HepG2 (cell line): ENCODE data around the gene OPRPN. TPM values are rescaled to one million over a fixed set of nuclear protein-coding genes. Genes with fewer than 3 reads are reported as not detected.
A peak's percentile ranks its signal among the peaks of the same experiment; 100 is the strongest.

Experiments
- ATAC-seq: fragments of 200-7000 bp; cut with Tn5 transposase; 3 replicates; pipeline ENCODE4 v1.9.1; 2020; ENCODE audit warnings: mild to moderate bottlenecking, moderate library complexity
- BruUV-seq: library from RNA; stranded (reverse); fragments of 400-500 nt; replicated peaks from 2 replicates; lab custom pipeline; 2021; lab: Mats Ljungman, UMichigan
- CTCF ChIA-PET: fragments of 300-600 bp; formaldehyde crosslinking; extraction: SDS; loops from one replicate; lab custom pipeline; 2021; ENCODE audit warnings: low total read pairs, inconsistent platforms, low intra/inter-chr PET ratio; lab: Yijun Ruan, JAX
- POLR2A ChIA-PET: fragments of 350-600 bp; sonication (Branson Sonifier 250); formaldehyde crosslinking; loops from one replicate; lab custom pipeline; 2020; ENCODE audit warnings: antibody characterized with exemption, inconsistent platforms; lab: Yijun Ruan, JAX
- DNase-seq: peaks from one replicate; pipeline ENCODE4 v3.0.0-alpha.2; 2015; ENCODE audit warnings: low spot score
- FAIRE-seq: peaks from 3 replicates; lab custom pipeline; 2011; peaks lifted over from hg19 to GRCh38; lab: Jason Lieb, UNC
- H2AFZ ChIP-seq: one replicate; pipeline ENCODE4 v1.6.1; 2011; ENCODE audit warnings: low read length, inconsistent platforms
- H3K27ac ChIP-seq: fragments of 300-600 bp; 3 replicates; pipeline ENCODE4 v1.8.0; 2011; ENCODE audit warnings: mixed run types, mild to moderate bottlenecking, mixed read lengths, low read length, inconsistent platforms; ENCODE audit not compliant: insufficient read depth; ENCODE audit errors: extremely low read length
- H3K27me3 ChIP-seq, 2 experiments: fragments of 200-600 bp in 1 of 2; 2 replicates in 1 of 2; 3 replicates in 1 of 2; pipeline versions ENCODE4 v1.6.0 to v1.8.0; 2011; ENCODE audit warnings: low read length in 2 of 2, mild to moderate bottlenecking in 2 of 2, moderate library complexity in 2 of 2, inconsistent platforms in 1 of 2; ENCODE audit not compliant: insufficient read depth in 2 of 2, control insufficient read depth in 1 of 2
- H3K36me3 ChIP-seq, 2 experiments: fragments of 200-600 bp in 1 of 2; replicated peaks in 1 of 2; 2 replicates in 1 of 2; 3 replicates in 1 of 2; pipeline versions ENCODE4 v1.5.1 to v1.8.0; 2011; ENCODE audit warnings: low read length in 2 of 2, inconsistent platforms in 1 of 2; ENCODE audit not compliant: insufficient read depth in 2 of 2, control insufficient read depth in 1 of 2
- H3K4me1 ChIP-seq: 2 replicates; pipeline ENCODE4 v1.5.1; 2012; ENCODE audit warnings: low read length, inconsistent platforms; ENCODE audit not compliant: insufficient read depth
- H3K4me2 ChIP-seq: 2 replicates; pipeline ENCODE4 v1.6.0; 2011; ENCODE audit warnings: low read depth, low read length, inconsistent platforms
- H3K4me3 ChIP-seq, 3 experiments: fragments of 200-600 bp in 1 of 3; sonication (generic), shearing (Covaris generic) in 1 of 3; replicated peaks in 1 of 3; 2 replicates each; pipeline ENCODE4 v1.5.1; 2011 to 2016; ENCODE audit warnings: low read length in 3 of 3, inconsistent platforms in 2 of 3, low read depth in 2 of 3, mild to moderate bottlenecking in 2 of 3, control low read depth in 1 of 3, mixed read lengths in 1 of 3; ENCODE audit not compliant: insufficient read depth in 1 of 3
- H3K79me2 ChIP-seq: one replicate; pipeline ENCODE4 v1.6.1; 2011; ENCODE audit warnings: low read length, inconsistent platforms; ENCODE audit not compliant: insufficient read depth
- H3K9ac ChIP-seq: 2 replicates; pipeline ENCODE4 v1.6.0; 2011; ENCODE audit warnings: mild to moderate bottlenecking, low read depth, low read length, inconsistent platforms; ENCODE audit not compliant: insufficient read depth
- H3K9me3 ChIP-seq: 2 replicates; pipeline ENCODE4 v1.5.1; 2012; ENCODE audit warnings: mild to moderate bottlenecking, low read length
- H4K20me1 ChIP-seq: 2 replicates; pipeline ENCODE4 v1.6.0; 2011; ENCODE audit warnings: inconsistent platforms, mild to moderate bottlenecking, low read length, moderate library complexity; ENCODE audit not compliant: insufficient read depth
- AKNA ChIP-seq: sonication (generic); formaldehyde crosslinking; IDR thresholded peaks from 2 replicates; pipeline ENCODE4 v1.4.0; 2020; ENCODE audit warnings: missing genetic modification reagents, borderline replicate concordance
- CCAR2 ChIP-seq: fragments of 200-400 bp; formaldehyde crosslinking; optimal IDR thresholded peaks from 2 replicates; pipeline ENCODE3; 2018; ENCODE audit warnings: low read depth, mild to moderate bottlenecking, low read length, moderate library complexity
- EP300 ChIP-seq, 3 experiments: sonication (generic) in 1 of 3; formaldehyde crosslinking in 1 of 3; IDR thresholded peaks; 2 replicates each; pipeline versions ENCODE4 v1.5.1 to v1.6.1; 2011 to 2020; ENCODE audit warnings: low read depth in 2 of 3, low read length in 2 of 3, borderline replicate concordance in 1 of 3, improper control_type of control experiment in 1 of 3, mild to moderate bottlenecking in 1 of 3, missing genetic modification reagents in 1 of 3, moderate library complexity in 1 of 3
- KLF16 ChIP-seq, 2 experiments: sonication (generic) in 1 of 2; formaldehyde crosslinking in 1 of 2; IDR thresholded peaks; 2 replicates each; pipeline versions ENCODE4 v1.6.1 to v1.8.0; 2016 to 2023; ENCODE audit warnings: missing genetic modification reagents in 2 of 2, missing compliant biosample characterization in 1 of 2
- THYN1 ChIP-seq: sonication (generic); formaldehyde crosslinking; IDR thresholded peaks from 2 replicates; pipeline ENCODE4 v1.8.1; 2023; ENCODE audit warnings: low read depth, mild to moderate bottlenecking, moderate library complexity, missing genetic modification reagents, borderline replicate concordance
- ZKSCAN8 ChIP-seq: IDR thresholded peaks from 2 replicates; pipeline ENCODE4 v1.6.1; 2016; ENCODE audit warnings: borderline replicate concordance, missing genetic modification reagents, missing compliant biosample characterization
- ZNF17 ChIP-seq: sonication (generic); formaldehyde crosslinking; IDR thresholded peaks from 2 replicates; pipeline ENCODE4 v1.5.0; 2020; ENCODE audit warnings: mild to moderate bottlenecking, missing genetic modification reagents
- ZNF484 ChIP-seq: sonication (generic); formaldehyde crosslinking; IDR thresholded peaks from 2 replicates; pipeline ENCODE4 v1.5.1; 2020; ENCODE audit warnings: mild to moderate bottlenecking, low read depth, missing genetic modification reagents, borderline replicate concordance
- ZNF543 ChIP-seq: sonication (generic); formaldehyde crosslinking; IDR thresholded peaks from 2 replicates; pipeline ENCODE4 v1.4.0; 2020; ENCODE audit warnings: mild to moderate bottlenecking, missing genetic modification reagents
- ZNF570 ChIP-seq: sonication (generic); formaldehyde crosslinking; IDR thresholded peaks from 2 replicates; pipeline ENCODE4 v1.4.0; 2020; ENCODE audit warnings: mild to moderate bottlenecking, missing genetic modification reagents, borderline replicate concordance
- ZNF7 ChIP-seq: IDR thresholded peaks from 2 replicates; pipeline ENCODE4 v1.6.1; 2016; ENCODE audit warnings: missing biosample characterization, missing genetic modification reagents
- ZNF720 ChIP-seq: sonication (generic); formaldehyde crosslinking; IDR thresholded peaks from 2 replicates; pipeline ENCODE4 v1.4.0; 2020; ENCODE audit warnings: missing genetic modification reagents
- ZNF841 ChIP-seq: sonication (generic); formaldehyde crosslinking; IDR thresholded peaks from 2 replicates; pipeline ENCODE4 v1.8.1; 2023; ENCODE audit warnings: missing genetic modification reagents, borderline replicate concordance
- WGBS: methylation state at CpG from one replicate; pipeline ENCODE4 v1.1.6; 2017; ENCODE audit warnings: low lambda C conversion rate; 5-methylcytosine and 5-hydroxymethylcytosine counted together
- in situ Hi-C: cut with HindIII; loops from 2 replicates; pipeline ENCODE4 v1.10.0; 2017; ENCODE audit warnings: low pct_unique_long_range_greater_than_20kb; ENCODE audit not compliant: extremely low pct_ligation_motif_present
- intact Hi-C: fragments of 100-400 bp; cut with micrococcal nuclease; formaldehyde crosslinking; loops from one replicate; pipeline ENCODE4 v1.10.0; 2022; ENCODE audit not compliant: unreplicated experiment
- polyA plus RNA-seq, 8 experiments: library from polyadenylated mRNA; depleted of rRNA in 3 of 8; stranded (reverse) in 7 of 8; unstranded in 1 of 8; fragments of >200 nt; fragmentation: Illumina TruSeq in 4 of 8; extraction: Trizol in 4 of 8; gene quantifications; 2 replicates each; pipeline versions ENCODE4 v1.2.1 to v1.2.3, GENCODE V29; 2011 to 2016; ENCODE audit warnings: low read depth in 4 of 8, missing spikeins in 1 of 8, mixed read lengths in 1 of 8; ENCODE audit not compliant: insufficient read depth in 1 of 8
- total RNA-seq, 5 experiments: library from RNA; depleted of rRNA; stranded (reverse); fragments of >200 nt; fragmentation: Illumina TruSeq; extraction: Trizol; gene quantifications; 2 replicates each; pipeline ENCODE4 v1.2.3, GENCODE V29; 2016; ENCODE audit warnings: low read depth in 1 of 5

OPRPN gene
- total and polyA plus RNA-seq, 2 of the 13 experiments (the other 11 are each of a cell fraction or from before 2014, with no cell fraction given) = not detected

GRCh38 chr4:70372760-70373159 is 25.0 kb upstream of the OPRPN start (continued):
- TF ChIP-seq CCAR2 (no peak), ZNF17 (CRISPR knock-in tag) (no peak), ZNF570 (CRISPR knock-in tag) (no peak), ZKSCAN8 (no peak), THYN1 (no peak)

GRCh38 chr4:70380578-70380977 is 17.2 kb upstream of the OPRPN start:
- Histone ChIP-seq H3K36me3 (no peaks in the 10 kb centered on the region), H3K9ac (no peak overlapping the region), H4K20me1 (no peaks in the 10 kb centered on the region), H3K27me3 (no peaks in the 10 kb centered on the region), H3K79me2 (no peaks in the 10 kb centered on the region), H3K4me2 (no peak overlapping the region), H3K4me1 (no peaks in the 10 kb centered on the region), H3K9me3 (no peaks in the 10 kb centered on the region), H2AFZ (no peak overlapping the region), H3K4me3 (no peak overlapping the region), H3K27ac (no peak overlapping the region)
- FAIRE-seq = peak; percentile 28
- WGBS = 45% methylated on average over 3 of the region's 3 CpGs
- TF ChIP-seq ZNF720 (no peak), ZNF543 (CRISPR knock-in tag) (no peak), AKNA (no peak), EP300 (IDR thresholded peaks at IDR 0.05; ENCODE audit: low read depth in 2 of 2, low read length in 2 of 2) (no peak), EP300 (CRISPR knock-in tag; IDR thresholded peaks at IDR 0.05; ENCODE audit: borderline replicate concordance) (no peak), ZNF7 (CRISPR knock-in tag) (no peak), ZNF841 (no peak), KLF16 (CRISPR knock-in tag; IDR thresholded peaks at IDR 0.05) (no peak), ZNF484 (CRISPR knock-in tag) (no peak)
- POLR2A ChIA-PET = no interaction called here
- intact Hi-C loops (no loop called here), in situ Hi-C loops (no loop called here)
- no peak for ATAC-seq
- CTCF ChIA-PET = no interaction called here
- no peak for DNase-seq
- no TSS peak for BruUV-seq
